HL-60/S4 treated with retinoic acid at 250 ng/mL for 4 days and 3 days (cell line): ENCODE results near the gene TALDO1.

ENCODE experiments used
- in situ Hi-C: fragments of 300-500 bp; cut with MboI; formaldehyde crosslinking; loops from 2 replicates; pipeline ENCODE4 v1.7.0; 2022; ENCODE audit warnings: low sequenced_read_pairs

Gene TALDO1

DNA sequence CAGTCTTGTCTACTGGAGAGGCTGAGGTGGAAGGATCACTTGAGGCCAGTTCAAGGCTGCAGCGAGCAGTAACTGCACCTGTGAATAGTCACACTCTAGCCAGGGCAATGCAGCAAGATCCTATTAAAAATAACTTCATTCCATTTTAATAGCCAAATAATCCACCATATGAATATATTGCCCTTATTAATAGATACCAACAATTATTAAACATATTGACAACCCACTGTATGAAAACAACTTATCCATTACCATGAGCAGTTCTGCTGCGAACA lies 19.6 kb downstream of the TALDO1 start:
- in situ Hi-C loops, result no loop called here

DNA sequence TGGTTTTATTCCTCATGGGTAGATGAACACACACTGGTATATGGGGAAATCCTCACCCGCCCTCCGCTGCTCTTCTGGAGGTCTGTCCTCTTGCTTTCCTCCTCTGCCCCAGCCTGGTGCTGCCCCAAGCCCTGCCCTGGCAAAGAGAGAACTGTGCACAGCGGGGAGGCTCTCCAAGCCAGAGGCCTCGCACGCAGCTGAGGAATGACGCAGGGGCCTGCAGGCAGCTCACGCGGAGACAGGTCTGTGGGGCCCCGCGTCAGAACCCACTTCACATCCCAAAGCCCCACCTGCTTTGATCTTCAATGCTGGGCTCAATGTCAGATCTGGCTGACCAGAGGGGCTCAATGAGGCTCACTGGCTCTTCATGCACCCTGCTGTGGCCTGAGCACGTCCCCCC lies 20.0 kb downstream of the TALDO1 start:
- in situ Hi-C loops, result no loop called here

DNA sequence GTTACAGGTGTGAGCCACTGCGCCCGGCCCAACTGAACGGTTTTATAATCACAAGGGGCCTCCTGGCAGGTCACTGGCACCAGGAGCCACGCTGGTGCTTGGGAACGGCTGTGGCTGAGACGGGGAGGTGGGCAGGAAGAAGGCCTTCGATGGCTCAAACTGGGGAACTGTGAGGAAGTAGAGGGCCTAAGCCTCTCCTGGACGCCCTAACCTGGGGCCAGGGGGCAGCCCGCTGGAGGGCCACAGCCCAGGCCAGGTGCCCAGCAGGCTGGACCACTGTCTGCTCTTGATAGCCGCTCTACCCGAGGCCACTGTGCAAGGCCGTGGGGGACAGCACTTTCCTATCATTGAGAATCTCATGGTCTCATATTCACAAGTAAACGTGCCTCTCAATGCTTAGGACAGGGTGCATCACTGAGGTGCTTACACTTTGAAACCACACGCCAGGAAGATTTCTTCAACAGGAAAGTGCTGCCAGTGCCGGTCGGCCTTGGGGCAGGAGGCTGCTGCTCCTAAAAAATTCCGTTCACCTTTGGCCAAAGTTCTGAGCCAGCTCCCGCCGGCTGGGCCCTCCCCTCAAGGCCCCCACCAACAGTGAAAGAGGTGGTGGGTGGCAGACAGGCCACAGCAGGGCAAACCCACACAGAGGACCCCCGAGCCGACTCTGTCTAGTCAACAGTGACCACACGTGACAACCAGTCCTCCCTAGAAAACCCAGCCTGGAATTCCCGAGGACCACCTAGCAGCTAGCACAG lies 22.8 kb downstream of the TALDO1 start:
- in situ Hi-C loops, result no loop called here

- in situ Hi-C loops, result no loop called here
These were observed 23.7 kb downstream of the TALDO1 start for GRCh38 chr11:770642-771616.

DNA sequence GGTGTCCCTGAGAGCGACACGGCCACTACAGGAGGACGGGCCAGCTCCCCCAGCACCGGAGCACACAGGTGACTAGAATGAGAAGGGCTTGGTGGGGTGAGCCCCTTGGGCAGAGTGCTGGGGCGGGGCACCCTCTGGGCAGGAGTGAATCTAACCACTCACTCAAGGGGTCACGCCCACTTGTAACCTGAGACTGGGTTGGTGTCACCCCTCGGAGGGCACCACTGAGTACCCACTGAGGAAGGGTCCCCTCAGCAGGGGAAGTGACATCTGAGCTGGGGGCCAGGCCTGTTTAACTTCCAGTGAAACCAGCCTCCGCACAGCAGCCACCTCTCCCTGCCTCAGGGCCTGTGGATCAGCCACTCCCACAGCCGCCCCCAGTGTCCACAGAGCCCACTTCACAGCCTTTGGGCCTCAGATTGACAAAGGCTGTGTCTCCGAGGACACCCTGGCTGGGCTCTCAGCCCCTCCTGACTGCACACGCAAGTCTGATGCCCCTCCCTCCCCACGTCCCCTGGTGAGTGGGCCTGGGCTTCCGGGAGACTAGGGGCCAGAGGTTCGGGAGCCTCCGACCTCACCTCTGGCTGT lies 24.4 kb downstream of the TALDO1 start:
- in situ Hi-C loops, result no loop called here

DNA sequence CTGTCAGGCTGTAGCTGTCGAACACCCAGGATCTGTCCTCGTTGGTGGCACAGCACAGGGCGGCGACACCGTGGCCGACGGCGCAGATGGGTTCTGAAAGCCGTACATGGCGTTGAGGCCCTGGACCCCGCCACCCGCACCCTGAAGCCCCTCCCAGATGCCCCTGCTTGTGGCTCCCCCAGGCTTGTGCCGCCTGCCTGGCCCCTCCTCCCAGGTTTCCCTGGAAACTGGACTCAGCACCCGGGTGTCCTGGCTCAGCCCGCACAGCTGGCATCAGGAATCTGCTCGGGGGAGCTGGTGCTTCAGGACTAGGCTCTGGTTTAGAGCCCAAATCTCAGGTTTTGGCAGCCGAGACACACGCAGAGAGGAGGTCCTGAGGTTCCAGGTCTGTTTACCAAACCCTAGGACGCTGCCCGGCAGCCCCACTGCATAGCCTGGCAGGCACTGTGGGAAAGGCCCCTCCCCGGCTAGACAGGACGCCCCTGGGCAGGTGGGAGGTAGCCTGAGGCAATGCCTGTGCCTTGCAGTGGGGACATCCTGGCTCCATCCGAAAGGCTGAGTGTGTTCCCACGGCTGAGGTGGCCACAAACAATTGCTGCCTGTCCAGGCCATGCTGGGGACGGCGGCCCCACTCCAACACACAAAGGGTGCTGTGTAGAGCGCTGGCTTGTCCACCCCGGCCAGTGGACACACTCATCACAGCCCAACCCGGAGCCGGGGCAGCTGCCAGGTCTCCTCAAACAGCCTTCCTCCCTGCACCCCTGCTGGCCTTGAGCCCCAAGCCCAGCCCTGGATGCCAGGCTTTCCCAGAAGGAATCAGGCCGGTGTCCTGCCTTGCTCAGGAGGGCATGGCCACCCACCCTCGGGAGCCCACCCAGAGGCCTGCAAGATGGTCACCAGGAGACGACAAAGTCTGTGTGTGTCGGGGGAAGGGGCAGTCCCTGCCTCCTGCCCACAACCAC lies 25.4 kb downstream of the TALDO1 start:
- in situ Hi-C loops, result no loop called here

GRCh38 chr11:773425-773824 lies 26.2 kb downstream of the TALDO1 start:
- in situ Hi-C loops, result no loop called here

GRCh38 chr11:773830-774229 lies 26.6 kb downstream of the TALDO1 start:
- in situ Hi-C loops, result no loop called here

GRCh38 chr11:774873-775592 lies 27.8 kb downstream of the TALDO1 start:
- in situ Hi-C loops, result no loop called here

GRCh38 chr11:776263-776560 lies 28.9 kb downstream of the TALDO1 start:
- in situ Hi-C loops, result no loop called here

DNA sequence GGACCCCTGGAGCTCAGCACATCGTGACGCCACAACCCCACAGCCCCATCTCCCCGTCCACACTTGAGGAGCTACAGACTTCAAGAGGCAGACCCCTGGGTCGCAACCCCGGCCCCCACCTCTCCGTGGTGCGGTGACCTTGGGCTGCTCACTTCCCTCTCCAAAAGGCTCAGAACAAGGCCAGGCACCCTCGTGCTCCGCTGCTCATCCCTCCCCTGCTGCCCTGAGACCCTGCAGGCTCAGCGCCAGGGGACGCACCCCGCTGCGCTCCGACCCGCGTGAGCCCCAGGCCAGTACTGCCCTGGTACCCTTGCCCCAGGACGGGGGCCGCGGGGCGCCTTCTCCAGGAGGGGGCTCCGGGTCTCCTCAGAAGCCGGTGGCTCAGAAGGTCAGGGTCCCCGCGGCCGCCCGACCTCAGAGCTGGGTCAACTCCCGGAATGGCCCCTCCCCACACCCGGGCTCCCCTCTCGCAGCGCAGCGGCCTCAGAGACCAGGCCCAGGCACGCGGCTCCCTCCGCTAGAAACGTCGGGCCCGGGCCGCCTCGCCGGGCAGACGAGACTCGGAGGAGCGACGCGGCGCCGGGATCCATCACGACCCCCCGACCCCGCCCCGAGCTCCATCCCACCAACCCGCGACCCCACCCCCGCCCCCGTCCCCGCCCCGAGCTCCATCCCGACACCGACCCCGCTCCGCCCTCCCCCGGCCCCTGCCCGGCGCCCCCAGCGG lies 29.5 kb downstream of the TALDO1 start:
- in situ Hi-C loops, result no loop called here

- in situ Hi-C loops, result no loop called here
These were observed 30.3 kb downstream of the TALDO1 start, which contains the start of gene GATD1 for GRCh38 chr11:777288-778255. TSS of gene GATD1 (minus strand) at chr11:777487. CDS start at chr11:777462, 25 bp downstream.

DNA sequence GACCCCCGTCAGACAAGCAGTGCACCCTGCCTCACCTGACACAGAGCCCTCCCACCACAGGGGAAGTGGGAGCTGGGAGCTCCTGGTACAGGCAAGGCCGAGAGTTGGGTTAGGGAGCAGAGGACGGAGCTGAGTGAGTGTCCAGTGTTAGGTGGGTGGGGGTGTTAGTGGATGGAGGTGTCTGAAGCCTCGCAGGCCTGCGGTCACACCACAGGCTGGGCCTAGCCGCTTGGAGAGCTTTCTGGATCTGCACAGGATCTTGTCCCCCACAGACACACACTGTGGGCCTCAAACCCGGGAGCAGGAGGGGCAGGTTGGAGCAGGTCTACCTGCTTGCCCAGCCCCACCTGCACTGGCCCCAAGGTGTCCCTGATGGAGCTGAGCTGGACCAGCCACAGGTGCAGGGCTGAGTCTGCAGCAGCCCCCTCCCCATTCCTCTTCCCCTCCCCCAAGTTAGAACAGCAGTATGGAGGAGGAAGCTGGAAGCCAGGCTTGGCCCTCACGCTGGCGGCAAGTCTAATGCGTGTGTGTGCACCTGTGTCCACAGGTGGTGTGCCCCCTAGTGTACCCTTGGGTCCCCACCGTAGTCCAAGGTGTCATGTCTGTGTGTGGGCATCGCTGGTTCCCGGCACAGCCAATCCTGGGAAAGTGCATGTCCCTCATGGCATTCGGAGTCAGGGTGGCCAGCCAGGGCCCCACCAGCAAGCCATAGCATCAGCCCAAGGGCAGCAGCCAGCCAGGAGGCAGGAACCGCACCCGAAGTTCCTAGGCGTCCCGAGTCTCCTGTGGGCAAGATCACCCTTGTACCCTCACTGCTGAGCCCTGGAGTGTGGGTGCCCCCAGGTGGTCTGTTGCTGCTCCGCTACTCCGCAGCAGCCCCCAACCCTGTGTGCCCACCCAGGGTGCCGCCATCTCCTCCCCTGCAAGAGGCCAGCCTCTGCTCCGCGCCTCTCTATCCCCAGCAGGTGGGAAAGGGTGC lies 32.0 kb downstream of the TALDO1 start:
- in situ Hi-C loops, result no loop called here

DNA sequence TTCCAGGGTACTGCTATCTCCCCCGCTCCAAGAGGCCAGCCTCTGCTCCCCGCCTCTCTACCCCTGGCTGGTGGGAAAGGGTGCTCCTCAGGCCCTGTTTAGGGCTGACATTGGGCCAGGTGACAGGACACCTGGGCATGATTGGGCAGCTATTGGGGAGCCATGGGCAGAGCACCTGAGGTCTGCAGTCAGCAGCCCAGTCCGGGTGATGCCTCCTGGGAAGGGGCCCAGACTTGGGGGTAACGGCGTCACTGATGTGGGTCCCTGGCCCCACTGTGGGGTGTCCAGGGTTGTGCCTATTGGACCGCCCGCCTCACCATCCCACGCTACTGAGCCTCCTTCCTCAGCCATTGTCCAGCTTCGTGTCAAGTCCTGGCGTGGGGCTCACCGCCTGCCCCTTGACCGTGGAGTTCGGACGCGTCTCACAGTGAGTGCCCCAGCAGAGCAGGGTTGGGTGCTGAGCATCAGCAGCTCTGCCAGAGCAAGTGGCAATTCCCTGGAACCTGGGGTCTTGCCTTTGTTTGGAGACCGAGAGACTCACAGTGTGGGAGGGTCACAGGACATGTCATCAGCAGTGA lies 32.8 kb downstream of the TALDO1 start:
- in situ Hi-C loops, result no loop called here

DNA sequence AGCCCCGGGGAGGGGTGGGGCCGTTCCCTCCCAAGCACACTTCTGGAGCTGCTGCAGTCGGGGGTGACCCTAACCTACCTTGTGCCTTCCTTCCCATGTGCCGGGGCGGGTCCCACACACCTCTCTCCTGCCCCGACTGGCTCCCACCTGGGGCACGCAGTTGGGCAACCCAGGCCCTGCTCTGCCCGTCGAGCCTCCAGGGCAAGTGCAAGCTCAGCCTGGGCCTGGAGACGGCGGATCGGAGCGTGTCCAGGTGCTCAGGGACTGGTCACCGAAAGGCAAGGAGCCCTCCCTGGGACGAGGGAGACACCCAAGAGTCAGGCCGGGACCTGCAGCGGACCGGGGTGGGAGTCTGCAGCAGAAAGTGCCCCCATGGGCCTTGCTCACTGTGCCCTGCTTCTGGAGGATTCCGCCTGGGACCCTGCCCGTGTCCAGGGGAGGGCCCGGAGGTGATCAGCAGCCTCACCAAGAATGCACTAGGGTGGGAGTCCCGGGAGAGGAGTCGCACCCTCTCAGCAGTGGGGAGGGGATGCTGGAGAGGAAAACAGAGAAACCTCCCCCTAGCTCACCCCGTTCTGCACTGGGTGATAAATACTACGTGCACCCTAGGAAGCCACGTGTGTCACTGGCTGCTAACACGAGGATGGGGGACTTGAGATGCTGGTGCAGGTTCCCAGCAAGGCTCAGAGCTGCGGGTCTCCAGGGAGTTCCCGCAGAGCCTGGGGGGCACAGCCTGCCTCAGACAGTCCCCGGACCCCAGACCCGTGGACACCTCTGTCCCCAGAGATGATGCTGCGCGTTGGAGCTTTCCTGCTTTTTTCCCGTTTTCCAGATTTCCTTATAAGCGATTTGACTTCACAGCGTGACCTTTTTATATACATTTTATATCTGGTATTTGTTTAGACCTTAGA lies 35.3 kb downstream of the TALDO1 start:
- in situ Hi-C loops, result no loop called here

DNA sequence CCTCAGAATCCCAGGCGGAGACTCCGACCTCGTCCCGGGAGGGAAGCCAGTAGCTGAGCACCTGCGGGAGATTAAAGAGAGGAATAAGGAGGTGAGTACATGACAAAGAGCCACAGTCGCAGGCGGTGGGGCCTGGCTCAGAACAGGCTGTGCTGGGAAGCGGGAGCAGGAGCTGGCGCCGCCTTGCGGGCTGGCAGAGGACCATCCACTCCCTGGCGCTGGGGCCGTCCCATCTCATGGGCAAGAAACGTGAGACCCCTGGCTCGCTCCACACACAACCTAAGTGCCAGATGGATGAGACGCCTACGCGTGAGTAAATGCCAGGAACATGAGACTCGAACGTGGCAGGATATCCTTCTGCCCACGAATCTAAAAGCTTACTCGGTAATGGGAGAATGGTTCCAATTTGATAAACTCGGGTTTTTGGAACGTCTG lies 36.3 kb downstream of the TALDO1 start:
- in situ Hi-C loops, result no loop called here
